GM23338 (cell line): ENCODE data around the gene MYO3B.

Experiments
- CREB1 ChIP-seq: fragments of 250-450 bp; sonication (Bioruptor Pico); IDR thresholded peaks from 2 replicates; pipeline ENCODE4 v1.5.0; 2020; ENCODE audit warnings: low read depth, mild to moderate bottlenecking, moderate library complexity
- CTCF ChIP-seq, 2 experiments: fragments of 200-600 bp in 1 of 2; sonication (generic) in 1 of 2; conservative IDR thresholded peaks; 2 replicates each; pipeline versions ENCODE4 v1.5.1 to v1.6.1; 2016 to 2017; ENCODE audit warnings: antibody characterized with exemption in 2 of 2, low read depth in 2 of 2, mild to moderate bottlenecking in 2 of 2, moderate library complexity in 1 of 2
- JUNB ChIP-seq: IDR thresholded peaks from one replicate; pipeline ENCODE4 v1.6.1; 2016; ENCODE audit warnings: antibody characterized with exemption; ENCODE audit not compliant: unreplicated experiment
- POLR2AphosphoS5 ChIP-seq: IDR thresholded peaks from 2 replicates; pipeline ENCODE4 v1.6.1; 2016; ENCODE audit warnings: antibody characterized with exemption, low read depth
- STAT1 ChIP-seq: IDR thresholded peaks from one replicate; pipeline ENCODE4 v1.6.1; 2016; ENCODE audit warnings: antibody characterized with exemption; ENCODE audit not compliant: unreplicated experiment
- ZNF114 ChIP-seq: fragments of 250-450 bp; sonication (Bioruptor Pico); IDR thresholded peaks from 2 replicates; pipeline ENCODE4 v1.5.0; 2020; ENCODE audit warnings: mild to moderate bottlenecking, moderate library complexity
- ZNF462 ChIP-seq: fragments of 250-450 bp; sonication (Bioruptor Pico); IDR thresholded peaks from 2 replicates; pipeline ENCODE4 v1.5.0; 2020; ENCODE audit warnings: mild to moderate bottlenecking, moderate library complexity

- TF ChIP-seq CTCF (conservative IDR thresholded peaks at IDR 0.05; ENCODE audit: low read depth in 2 of 2): no peak
- no peak for TF ChIP-seq JUNB
- no peak for TF ChIP-seq CREB1 (CRISPR knock-in tag)
- TF ChIP-seq STAT1: no peak
- no peak for TF ChIP-seq ZNF462 (CRISPR knock-in tag)
- TF ChIP-seq ZNF114 (CRISPR knock-in tag): no peak
- TF ChIP-seq POLR2AphosphoS5: no peak
Observed at GRCh38 chr2:170247333-170247732, 69.4 kb downstream of the MYO3B start.
